HepG2 (cell line): Measurements from ENCODE around the gene EVA1A. TPM values are rescaled to one million over a fixed set of nuclear protein-coding genes. Genes with fewer than 3 reads are reported as not detected.

ENCODE experiments used
- CHD4 ChIP-seq: fragments of 200-600 bp; sonication (generic); IDR thresholded peaks from 2 replicates; pipeline ENCODE4 v1.7.0; 2017; ENCODE audit warnings: mild to moderate bottlenecking, low read length, borderline replicate concordance
- EP300 ChIP-seq, 3 experiments: sonication (generic) in 1 of 3; formaldehyde crosslinking in 1 of 3; IDR thresholded peaks; 2 replicates each; pipeline versions ENCODE4 v1.5.1 to v1.6.1; 2011 to 2020; ENCODE audit warnings: low read depth in 2 of 3, low read length in 2 of 3, borderline replicate concordance in 1 of 3, improper control_type of control experiment in 1 of 3, mild to moderate bottlenecking in 1 of 3, missing genetic modification reagents in 1 of 3, moderate library complexity in 1 of 3
- GATAD1 ChIP-seq: IDR thresholded peaks from 2 replicates; pipeline ENCODE4 v1.6.1; 2016; ENCODE audit warnings: missing genetic modification reagents, missing compliant biosample characterization
- GATAD2A ChIP-seq: IDR thresholded peaks from 2 replicates; pipeline ENCODE4 v1.6.1; 2016
- GMEB1 ChIP-seq: sonication (generic); formaldehyde crosslinking; IDR thresholded peaks from 2 replicates; pipeline ENCODE4 v1.5.1; 2020; ENCODE audit warnings: missing genetic modification reagents, mild to moderate bottlenecking, borderline replicate concordance
- HCFC1 ChIP-seq: fragments of 150-350 bp; IDR thresholded peaks from 2 replicates; pipeline ENCODE4 v1.6.1; 2014; ENCODE audit warnings: low read depth, low read length
- KDM3A ChIP-seq: IDR thresholded peaks from 2 replicates; pipeline ENCODE4 v1.6.1; 2018; ENCODE audit warnings: low read depth, missing compliant biosample characterization
- KIAA2018 ChIP-seq: sonication (generic); formaldehyde crosslinking; IDR thresholded peaks from 2 replicates; pipeline ENCODE4 v1.5.0; 2020; ENCODE audit warnings: mild to moderate bottlenecking, missing genetic modification reagents, borderline replicate concordance
- NONO ChIP-seq, 2 experiments: fragments of 450-650 bp in 1 of 2; sonication (generic) in 1 of 2; formaldehyde crosslinking in 1 of 2; IDR thresholded peaks in 1 of 2; conservative IDR thresholded peaks in 1 of 2; 2 replicates each; pipeline versions ENCODE4 v1.6.1 to v1.8.0; 2017 to 2022; ENCODE audit warnings: mild to moderate bottlenecking in 1 of 2, missing genetic modification reagents in 1 of 2, moderate library complexity in 1 of 2
- POGZ ChIP-seq: sonication (generic); formaldehyde crosslinking; IDR thresholded peaks from 2 replicates; pipeline ENCODE4 v1.4.0; 2020; ENCODE audit warnings: mild to moderate bottlenecking, missing genetic modification reagents
- SMARCE1 ChIP-seq: fragments of 450-650 bp; IDR thresholded peaks from 2 replicates; pipeline ENCODE4 v1.6.1; 2017; ENCODE audit warnings: borderline replicate concordance
- ZNF574 ChIP-seq: sonication (generic); formaldehyde crosslinking; IDR thresholded peaks from 2 replicates; pipeline ENCODE4 v1.4.0; 2020; ENCODE audit warnings: missing genetic modification reagents
- polyA plus RNA-seq, 8 experiments: library from polyadenylated mRNA; depleted of rRNA in 3 of 8; stranded (reverse) in 7 of 8; unstranded in 1 of 8; fragments of >200 nt; fragmentation: Illumina TruSeq in 4 of 8; extraction: Trizol in 4 of 8; gene quantifications; 2 replicates each; pipeline versions ENCODE4 v1.2.1 to v1.2.3, GENCODE V29; 2011 to 2016; ENCODE audit warnings: low read depth in 4 of 8, missing spikeins in 1 of 8, mixed read lengths in 1 of 8; ENCODE audit not compliant: insufficient read depth in 1 of 8
- total RNA-seq, 5 experiments: library from RNA; depleted of rRNA; stranded (reverse); fragments of >200 nt; fragmentation: Illumina TruSeq; extraction: Trizol; gene quantifications; 2 replicates each; pipeline ENCODE4 v1.2.3, GENCODE V29; 2016; ENCODE audit warnings: low read depth in 1 of 5
- TF ChIP-seq, protein P1 (sequence below): sonication (generic); formaldehyde crosslinking; IDR thresholded peaks from 2 replicates; pipeline ENCODE4 v1.9.0; 2022; ENCODE audit warnings: low read depth, missing genetic modification reagents

EVA1A gene
- total and polyA plus RNA-seq, 2 of the 13 experiments (the other 11 are each of a cell fraction or from before 2014, with no cell fraction given), result 57.5 to 57.8 TPM

DNA sequence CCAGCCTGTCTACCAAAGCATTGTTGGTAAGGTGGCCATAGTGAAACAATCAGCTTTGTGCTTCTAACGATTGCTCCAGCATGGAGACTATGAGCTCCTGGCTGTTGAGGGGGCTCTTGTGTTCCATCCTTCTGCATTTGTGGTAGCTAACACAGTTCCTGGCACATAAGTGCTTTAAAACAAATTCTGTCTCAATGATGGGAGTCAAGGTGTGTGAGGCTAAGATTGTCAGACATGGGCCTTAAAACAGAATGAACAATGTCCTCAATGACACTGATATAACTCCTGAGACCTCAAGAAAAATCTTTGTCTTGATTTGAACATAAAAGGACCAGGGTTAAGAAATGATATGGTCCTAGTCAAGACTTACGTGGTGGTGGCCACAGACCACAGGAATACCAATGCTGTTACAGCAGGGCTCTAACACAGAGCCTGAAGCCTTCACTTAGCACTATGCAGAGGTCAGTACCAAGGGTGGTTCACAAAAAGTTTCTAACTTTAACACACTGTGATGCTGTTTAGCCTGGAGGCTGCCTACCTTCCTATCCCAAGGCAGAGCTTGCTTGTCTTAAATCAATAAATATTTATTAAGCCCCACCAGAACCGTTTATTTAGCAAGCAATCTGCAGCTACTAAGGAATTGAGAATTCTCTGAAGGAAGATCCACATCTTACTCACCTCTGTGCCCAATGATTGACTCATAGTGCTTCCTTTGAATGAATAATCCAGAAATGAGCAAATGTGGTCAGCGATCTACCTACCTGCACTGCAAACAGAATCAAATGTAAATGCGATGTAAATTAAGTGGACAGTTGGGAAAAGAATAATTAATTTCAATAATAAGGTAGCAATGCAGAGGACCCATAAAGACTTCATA is 35.1 kb downstream of the EVA1A start (continued):
- TF ChIP-seq KIAA2018 (CRISPR knock-in tag) (no peak), GATAD1 (CRISPR knock-in tag) (no peak), KDM3A (CRISPR knock-in tag) (no peak), NONO (IDR thresholded peaks at IDR 0.05) (no peak), NONO (CRISPR knock-in tag; conservative IDR thresholded peaks at IDR 0.05) (no peak), GMEB1 (CRISPR knock-in tag) (no peak), GATAD2A (CRISPR knock-in tag) (0 out of 2 replicates have a peak, but pooled peaks have one; percentile 7), POGZ (CRISPR knock-in tag) (no peak), EP300 (IDR thresholded peaks at IDR 0.05; ENCODE audit: low read depth in 2 of 2, low read length in 2 of 2) (no peak), EP300 (CRISPR knock-in tag; IDR thresholded peaks at IDR 0.05; ENCODE audit: borderline replicate concordance) (no peak), HCFC1 (no peak), ZNF574 (CRISPR knock-in tag) (no peak), CHD4 (no peak), SMARCE1 (no peak)
- TF ChIP-seq, protein P1, sequence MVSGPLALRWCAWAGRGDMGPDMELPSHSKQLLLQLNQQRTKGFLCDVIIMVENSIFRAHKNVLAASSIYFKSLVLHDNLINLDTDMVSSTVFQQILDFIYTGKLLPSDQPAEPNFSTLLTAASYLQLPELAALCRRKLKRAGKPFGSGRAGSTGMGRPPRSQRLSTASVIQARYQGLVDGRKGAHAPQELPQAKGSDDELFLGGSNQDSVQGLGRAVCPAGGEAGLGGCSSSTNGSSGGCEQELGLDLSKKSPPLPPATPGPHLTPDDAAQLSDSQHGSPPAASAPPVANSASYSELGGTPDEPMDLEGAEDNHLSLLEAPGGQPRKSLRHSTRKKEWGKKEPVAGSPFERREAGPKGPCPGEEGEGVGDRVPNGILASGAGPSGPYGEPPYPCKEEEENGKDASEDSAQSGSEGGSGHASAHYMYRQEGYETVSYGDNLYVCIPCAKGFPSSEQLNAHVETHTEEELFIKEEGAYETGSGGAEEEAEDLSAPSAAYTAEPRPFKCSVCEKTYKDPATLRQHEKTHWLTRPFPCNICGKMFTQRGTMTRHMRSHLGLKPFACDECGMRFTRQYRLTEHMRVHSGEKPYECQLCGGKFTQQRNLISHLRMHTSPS (CRISPR knock-in tag), result no peak
